Measurements from ENCODE around the gene WNT8A. TPM values are rescaled to one million over a fixed set of nuclear protein-coding genes. Genes with fewer than 3 reads are reported as not detected.

WNT8A gene
- total RNA-seq, 4 donors from 2014 or later = not detected

GRCh38 chr5:138078006-138078643 is 5.7 kb upstream of the WNT8A start:
- TF ChIP-seq EP300 (IDR thresholded peaks at IDR 0.05; ENCODE audit: low read depth) (no peak), POLR2A (IDR thresholded peaks at IDR 0.05) (no peak), POLR2AphosphoS5 (IDR thresholded peaks at IDR 0.05) (no peak), CTCF (IDR thresholded peaks at IDR 0.05) (no peak)
- Histone ChIP-seq H3K27ac (no peak overlapping the region), H3K4me3 (no peak overlapping the region), H3K36me3 (no peaks in the 10 kb centered on the region), H3K27me3 (no peaks in the 10 kb centered on the region), H3K4me1 (no peaks in the 10 kb centered on the region), H3K9me3 (no peaks in the 10 kb centered on the region)
- in situ Hi-C loops (cut with MboI; ENCODE audit: low pct_ligation_motif_present in 1 of 4, low pct_unique_long_range_greater_than_20kb in 1 of 4, low sequenced_read_pairs in 3 of 4) (loop anchor here in 2 of 4 donors (5.0 to 10.0 kb wide), 2 partner anchors 57 to 59 kb away; partner anchors contain the start of gene NME5 (in 2 of the 2)), intact Hi-C loops (cut with DNase I; ENCODE audit: low total_unique reads) (loop anchor here (5.0 kb wide), 1 partner anchor 41 kb away; no protein-coding TSS in a partner anchor)
- no peak for DNase-seq
- WGBS, 2 donors (ENCODE audit: low coverage in 1 of 2) = 54% methylated on average over 1 of the region's 1 CpG; no CpG with 5 or more reads in 1 of the 2 donors

GRCh38 chr5:138082033-138082432 is 1.8 kb upstream of the WNT8A start:
- H3K4me1 ChIP-seq = no peaks in the 10 kb centered on the region
- in situ Hi-C loops (cut with MboI; ENCODE audit: low pct_ligation_motif_present in 1 of 4, low pct_unique_long_range_greater_than_20kb in 1 of 4, low sequenced_read_pairs in 3 of 4) (no loop called here), intact Hi-C loops (cut with DNase I; ENCODE audit: low total_unique reads) (no loop called here)
- no peaks in the 10 kb centered on the region for H3K27me3 ChIP-seq
- H3K9me3 ChIP-seq = no peaks in the 10 kb centered on the region
- H3K36me3 ChIP-seq = no peaks in the 10 kb centered on the region
- H3K4me3 ChIP-seq = no peak overlapping the region
- WGBS, 2 donors (ENCODE audit: low coverage in 1 of 2) = 86% methylated on average over 4 of the region's 4 CpGs; no CpG with 5 or more reads in 1 of the 2 donors
- no peak overlapping the region for H3K27ac ChIP-seq
- no peak for TF ChIP-seq POLR2A (IDR thresholded peaks at IDR 0.05)
- TF ChIP-seq CTCF (IDR thresholded peaks at IDR 0.05) = no peak
- TF ChIP-seq EP300 (IDR thresholded peaks at IDR 0.05; ENCODE audit: low read depth) = no peak
- TF ChIP-seq POLR2AphosphoS5 (IDR thresholded peaks at IDR 0.05) = no peak
- DNase-seq = no peak

GRCh38 chr5:138091685-138092084 is 7.9 kb downstream of the WNT8A start:
- H3K36me3 ChIP-seq = no peaks in the 10 kb centered on the region
- no peak for TF ChIP-seq CTCF (IDR thresholded peaks at IDR 0.05)
- DNase-seq = no peak
- WGBS, 2 donors (ENCODE audit: low coverage in 1 of 2) = 75% methylated on average over 4 of the region's 4 CpGs; no CpG with 5 or more reads in 1 of the 2 donors
- in situ Hi-C loops (cut with MboI; ENCODE audit: low pct_ligation_motif_present in 1 of 4, low pct_unique_long_range_greater_than_20kb in 1 of 4, low sequenced_read_pairs in 3 of 4) = no loop called here
- H3K4me3 ChIP-seq = no peak overlapping the region
- H3K27ac ChIP-seq = no peak overlapping the region
- H3K4me1 ChIP-seq = no peaks in the 10 kb centered on the region
- peaks cover 6% of the 10 kb centered on the region for H3K27me3 ChIP-seq
- no peaks in the 10 kb centered on the region for H3K9me3 ChIP-seq
- intact Hi-C loops (cut with DNase I; ENCODE audit: low total_unique reads) = no loop called here

- no peak for TF ChIP-seq EP300 (IDR thresholded peaks at IDR 0.05; ENCODE audit: low read depth)
- no peak for TF ChIP-seq POLR2AphosphoS5 (IDR thresholded peaks at IDR 0.05)
- TF ChIP-seq POLR2A (IDR thresholded peaks at IDR 0.05) = no peak
- TF ChIP-seq CTCF (IDR thresholded peaks at IDR 0.05) = no peak
- Histone ChIP-seq H3K9me3 (no peaks in the 10 kb centered on the region), H3K4me1 (no peaks in the 10 kb centered on the region), H3K36me3 (no peaks in the 10 kb centered on the region), H3K27me3 (peaks cover 6% of the 10 kb centered on the region), H3K27ac (no peak overlapping the region), H3K4me3 (no peak overlapping the region)
- no peak for DNase-seq
- in situ Hi-C loops (cut with MboI; ENCODE audit: low pct_ligation_motif_present in 1 of 4, low pct_unique_long_range_greater_than_20kb in 1 of 4, low sequenced_read_pairs in 3 of 4) (no loop called here), intact Hi-C loops (cut with DNase I; ENCODE audit: low total_unique reads) (no loop called here)
- WGBS, 2 donors (ENCODE audit: low coverage in 1 of 2) = 86 to 100% methylated on average over 1 of the region's 1 CpG
These were observed 8.5 kb downstream of the WNT8A start for GRCh38 chr5:138092301-138092700.

All from transverse colon (tissue), 4 donors.